Amniotic stem cell (primary cell): Measurements from ENCODE around the gene IL12RB2.

Experiments
- DNase-seq: peaks from one replicate; lab custom pipeline; 2025; lab: John Stamatoyannopoulos, UW

IL12RB2 gene

GRCh38 chr1:67307251-67308060, at the start of gene IL12RB2:
Gene IL12RB2, plus strand, starts transcription at chr1:67307873. Its CDS starts 12,496 bp downstream, at chr1:67320369.
- no peak for DNase-seq

- DNase-seq, result no peak
Measured at GRCh38 chr1:67261680-67262079, 46.0 kb upstream of the IL12RB2 start.

- DNase-seq, result no peak
Measured at GRCh38 chr1:67262735-67263134, 44.9 kb upstream of the IL12RB2 start.

GRCh38 chr1:67264152-67264551, 43.5 kb upstream of the IL12RB2 start:
- no peak for DNase-seq

GRCh38 chr1:67264899-67265298, 42.8 kb upstream of the IL12RB2 start:
- DNase-seq, result no peak

GRCh38 chr1:67269061-67269460, 38.6 kb upstream of the IL12RB2 start:
- DNase-seq, result no peak

GRCh38 chr1:67270541-67270940, 37.1 kb upstream of the IL12RB2 start:
- DNase-seq, result no peak

GRCh38 chr1:67273591-67273990, 34.1 kb upstream of the IL12RB2 start:
- DNase-seq, result no peak

GRCh38 chr1:67274623-67275325, 32.9 kb upstream of the IL12RB2 start:
- DNase-seq, result no peak

GRCh38 chr1:67280696-67281095, 27.0 kb upstream of the IL12RB2 start:
- DNase-seq, result no peak

- no peak for DNase-seq
Measured at GRCh38 chr1:67281244-67281643, 26.4 kb upstream of the IL12RB2 start.

GRCh38 chr1:67285780-67286488, 21.7 kb upstream of the IL12RB2 start:
- DNase-seq, result no peak

- no peak for DNase-seq
Measured at GRCh38 chr1:67290236-67290635, 17.4 kb upstream of the IL12RB2 start.

GRCh38 chr1:67294836-67295617, 12.6 kb upstream of the IL12RB2 start:
- DNase-seq, result no peak

GRCh38 chr1:67298762-67299161, 8.9 kb upstream of the IL12RB2 start:
- DNase-seq, result no peak

- no peak for DNase-seq
Measured at GRCh38 chr1:67299296-67299695, 8.4 kb upstream of the IL12RB2 start.

GRCh38 chr1:67300561-67300960, 7.1 kb upstream of the IL12RB2 start:
- no peak for DNase-seq

GRCh38 chr1:67304023-67304422, 3.6 kb upstream of the IL12RB2 start:
- DNase-seq, result no peak

- DNase-seq, result no peak
Measured at GRCh38 chr1:67306547-67306946, 1.1 kb upstream of the IL12RB2 start.

- DNase-seq, result no peak
Measured at GRCh38 chr1:67308136-67308535, 463 bp downstream of the IL12RB2 start.

GRCh38 chr1:67312615-67313014, 4.9 kb downstream of the IL12RB2 start:
- DNase-seq, result no peak
